ENCODE results near the gene ACOXL. TPM values are rescaled to one million over a fixed set of nuclear protein-coding genes. Genes with fewer than 3 reads are reported as not detected.

ACOXL gene
- total and polyA plus RNA-seq, 2 of the 8 experiments (the other 6 are each of a cell fraction or from before 2014, with no cell fraction given): 11.4 to 20.6 TPM

- TF ChIP-seq, protein P1, sequence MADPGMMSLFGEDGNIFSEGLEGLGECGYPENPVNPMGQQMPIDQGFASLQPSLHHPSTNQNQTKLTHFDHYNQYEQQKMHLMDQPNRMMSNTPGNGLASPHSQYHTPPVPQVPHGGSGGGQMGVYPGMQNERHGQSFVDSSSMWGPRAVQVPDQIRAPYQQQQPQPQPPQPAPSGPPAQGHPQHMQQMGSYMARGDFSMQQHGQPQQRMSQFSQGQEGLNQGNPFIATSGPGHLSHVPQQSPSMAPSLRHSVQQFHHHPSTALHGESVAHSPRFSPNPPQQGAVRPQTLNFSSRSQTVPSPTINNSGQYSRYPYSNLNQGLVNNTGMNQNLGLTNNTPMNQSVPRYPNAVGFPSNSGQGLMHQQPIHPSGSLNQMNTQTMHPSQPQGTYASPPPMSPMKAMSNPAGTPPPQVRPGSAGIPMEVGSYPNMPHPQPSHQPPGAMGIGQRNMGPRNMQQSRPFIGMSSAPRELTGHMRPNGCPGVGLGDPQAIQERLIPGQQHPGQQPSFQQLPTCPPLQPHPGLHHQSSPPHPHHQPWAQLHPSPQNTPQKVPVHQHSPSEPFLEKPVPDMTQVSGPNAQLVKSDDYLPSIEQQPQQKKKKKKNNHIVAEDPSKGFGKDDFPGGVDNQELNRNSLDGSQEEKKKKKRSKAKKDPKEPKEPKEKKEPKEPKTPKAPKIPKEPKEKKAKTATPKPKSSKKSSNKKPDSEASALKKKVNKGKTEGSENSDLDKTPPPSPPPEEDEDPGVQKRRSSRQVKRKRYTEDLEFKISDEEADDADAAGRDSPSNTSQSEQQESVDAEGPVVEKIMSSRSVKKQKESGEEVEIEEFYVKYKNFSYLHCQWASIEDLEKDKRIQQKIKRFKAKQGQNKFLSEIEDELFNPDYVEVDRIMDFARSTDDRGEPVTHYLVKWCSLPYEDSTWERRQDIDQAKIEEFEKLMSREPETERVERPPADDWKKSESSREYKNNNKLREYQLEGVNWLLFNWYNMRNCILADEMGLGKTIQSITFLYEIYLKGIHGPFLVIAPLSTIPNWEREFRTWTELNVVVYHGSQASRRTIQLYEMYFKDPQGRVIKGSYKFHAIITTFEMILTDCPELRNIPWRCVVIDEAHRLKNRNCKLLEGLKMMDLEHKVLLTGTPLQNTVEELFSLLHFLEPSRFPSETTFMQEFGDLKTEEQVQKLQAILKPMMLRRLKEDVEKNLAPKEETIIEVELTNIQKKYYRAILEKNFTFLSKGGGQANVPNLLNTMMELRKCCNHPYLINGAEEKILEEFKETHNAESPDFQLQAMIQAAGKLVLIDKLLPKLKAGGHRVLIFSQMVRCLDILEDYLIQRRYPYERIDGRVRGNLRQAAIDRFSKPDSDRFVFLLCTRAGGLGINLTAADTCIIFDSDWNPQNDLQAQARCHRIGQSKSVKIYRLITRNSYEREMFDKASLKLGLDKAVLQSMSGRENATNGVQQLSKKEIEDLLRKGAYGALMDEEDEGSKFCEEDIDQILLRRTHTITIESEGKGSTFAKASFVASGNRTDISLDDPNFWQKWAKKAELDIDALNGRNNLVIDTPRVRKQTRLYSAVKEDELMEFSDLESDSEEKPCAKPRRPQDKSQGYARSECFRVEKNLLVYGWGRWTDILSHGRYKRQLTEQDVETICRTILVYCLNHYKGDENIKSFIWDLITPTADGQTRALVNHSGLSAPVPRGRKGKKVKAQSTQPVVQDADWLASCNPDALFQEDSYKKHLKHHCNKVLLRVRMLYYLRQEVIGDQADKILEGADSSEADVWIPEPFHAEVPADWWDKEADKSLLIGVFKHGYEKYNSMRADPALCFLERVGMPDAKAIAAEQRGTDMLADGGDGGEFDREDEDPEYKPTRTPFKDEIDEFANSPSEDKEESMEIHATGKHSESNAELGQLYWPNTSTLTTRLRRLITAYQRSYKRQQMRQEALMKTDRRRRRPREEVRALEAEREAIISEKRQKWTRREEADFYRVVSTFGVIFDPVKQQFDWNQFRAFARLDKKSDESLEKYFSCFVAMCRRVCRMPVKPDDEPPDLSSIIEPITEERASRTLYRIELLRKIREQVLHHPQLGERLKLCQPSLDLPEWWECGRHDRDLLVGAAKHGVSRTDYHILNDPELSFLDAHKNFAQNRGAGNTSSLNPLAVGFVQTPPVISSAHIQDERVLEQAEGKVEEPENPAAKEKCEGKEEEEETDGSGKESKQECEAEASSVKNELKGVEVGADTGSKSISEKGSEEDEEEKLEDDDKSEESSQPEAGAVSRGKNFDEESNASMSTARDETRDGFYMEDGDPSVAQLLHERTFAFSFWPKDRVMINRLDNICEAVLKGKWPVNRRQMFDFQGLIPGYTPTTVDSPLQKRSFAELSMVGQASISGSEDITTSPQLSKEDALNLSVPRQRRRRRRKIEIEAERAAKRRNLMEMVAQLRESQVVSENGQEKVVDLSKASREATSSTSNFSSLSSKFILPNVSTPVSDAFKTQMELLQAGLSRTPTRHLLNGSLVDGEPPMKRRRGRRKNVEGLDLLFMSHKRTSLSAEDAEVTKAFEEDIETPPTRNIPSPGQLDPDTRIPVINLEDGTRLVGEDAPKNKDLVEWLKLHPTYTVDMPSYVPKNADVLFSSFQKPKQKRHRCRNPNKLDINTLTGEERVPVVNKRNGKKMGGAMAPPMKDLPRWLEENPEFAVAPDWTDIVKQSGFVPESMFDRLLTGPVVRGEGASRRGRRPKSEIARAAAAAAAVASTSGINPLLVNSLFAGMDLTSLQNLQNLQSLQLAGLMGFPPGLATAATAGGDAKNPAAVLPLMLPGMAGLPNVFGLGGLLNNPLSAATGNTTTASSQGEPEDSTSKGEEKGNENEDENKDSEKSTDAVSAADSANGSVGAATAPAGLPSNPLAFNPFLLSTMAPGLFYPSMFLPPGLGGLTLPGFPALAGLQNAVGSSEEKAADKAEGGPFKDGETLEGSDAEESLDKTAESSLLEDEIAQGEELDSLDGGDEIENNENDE (IDR thresholded peaks at IDR 0.05; ENCODE audit: insufficient replicate concordance, low read length): no peak
- no peak for TF ChIP-seq SP1 (IDR thresholded peaks at IDR 0.05; ENCODE audit: low read depth, low read length)
These were observed 73.6 kb downstream of the ACOXL start (continued) for GRCh38 chr2:110805894-110806452.
